ENCODE data around the gene IHH.

DNA sequence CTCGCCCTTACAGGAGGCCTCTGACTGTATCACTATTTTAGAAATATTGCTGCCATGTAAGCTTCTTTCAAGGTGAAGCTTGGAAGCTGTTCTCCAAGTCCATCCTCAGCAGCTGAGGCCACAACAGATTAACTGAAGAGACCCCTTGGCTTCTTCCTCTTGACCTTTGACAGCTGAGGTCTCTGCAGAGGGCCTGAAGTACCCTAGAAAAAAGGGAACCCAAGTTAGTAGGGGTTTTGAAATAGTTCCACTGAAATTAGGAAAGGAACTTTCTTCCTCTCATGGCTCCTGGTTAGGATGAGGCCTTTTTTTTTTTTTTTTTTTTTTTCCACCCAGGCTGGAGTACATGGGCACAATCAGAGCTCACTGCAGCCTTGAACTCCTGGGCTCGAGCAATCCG is 15.5 kb upstream of the IHH start:
- TF ChIP-seq, protein P1, sequence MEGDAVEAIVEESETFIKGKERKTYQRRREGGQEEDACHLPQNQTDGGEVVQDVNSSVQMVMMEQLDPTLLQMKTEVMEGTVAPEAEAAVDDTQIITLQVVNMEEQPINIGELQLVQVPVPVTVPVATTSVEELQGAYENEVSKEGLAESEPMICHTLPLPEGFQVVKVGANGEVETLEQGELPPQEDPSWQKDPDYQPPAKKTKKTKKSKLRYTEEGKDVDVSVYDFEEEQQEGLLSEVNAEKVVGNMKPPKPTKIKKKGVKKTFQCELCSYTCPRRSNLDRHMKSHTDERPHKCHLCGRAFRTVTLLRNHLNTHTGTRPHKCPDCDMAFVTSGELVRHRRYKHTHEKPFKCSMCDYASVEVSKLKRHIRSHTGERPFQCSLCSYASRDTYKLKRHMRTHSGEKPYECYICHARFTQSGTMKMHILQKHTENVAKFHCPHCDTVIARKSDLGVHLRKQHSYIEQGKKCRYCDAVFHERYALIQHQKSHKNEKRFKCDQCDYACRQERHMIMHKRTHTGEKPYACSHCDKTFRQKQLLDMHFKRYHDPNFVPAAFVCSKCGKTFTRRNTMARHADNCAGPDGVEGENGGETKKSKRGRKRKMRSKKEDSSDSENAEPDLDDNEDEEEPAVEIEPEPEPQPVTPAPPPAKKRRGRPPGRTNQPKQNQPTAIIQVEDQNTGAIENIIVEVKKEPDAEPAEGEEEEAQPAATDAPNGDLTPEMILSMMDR (IDR thresholded peaks at IDR 0.05; ENCODE audit: insufficient read depth, low read depth, low read length): no peak
- no peak for TF ChIP-seq EZH2 (IDR thresholded peaks at IDR 0.05; ENCODE audit: insufficient read depth, low read length)

Data from astrocyte (in vitro differentiated cells and primary cell).